Measurements from ENCODE around the gene MLXIPL.
A peak's percentile ranks its signal among the peaks of the same experiment; 100 is the strongest.
"Not testable (repeated sequence)": the region's sequence is repeated elsewhere in the genome, so short reads cannot be mapped to it uniquely, and the experiment has no call there.

Gene MLXIPL

GRCh38 chr7:73613954-73614735, 10.2 kb downstream of the MLXIPL start:
- peak; percentile 31 for DNase-seq

GRCh38 chr7:73612598-73613269, 11.6 kb downstream of the MLXIPL start:
- DNase-seq = no peak

GRCh38 chr7:73611017-73611555, 13.2 kb downstream of the MLXIPL start:
- DNase-seq = no peak

GRCh38 chr7:73610105-73610504, 14.2 kb downstream of the MLXIPL start:
- no peak for DNase-seq

- not testable (repeated sequence) for DNase-seq
These were observed 16.7 kb downstream of the MLXIPL start for GRCh38 chr7:73607692-73607983.

GRCh38 chr7:73606801-73607691, 17.3 kb downstream of the MLXIPL start:
- peak; percentile 74 for DNase-seq

- DNase-seq = no peak
These were observed 18.6 kb downstream of the MLXIPL start for GRCh38 chr7:73605601-73606220.

- DNase-seq = no peak
These were observed 21.3 kb downstream of the MLXIPL start for GRCh38 chr7:73602721-73603651.

- no peak for DNase-seq
These were observed 24.4 kb downstream of the MLXIPL start for GRCh38 chr7:73599916-73600315.

GRCh38 chr7:73599151-73599882, 25.0 kb downstream of the MLXIPL start:
- no peak for DNase-seq

- no peak for DNase-seq
These were observed 26.1 kb downstream of the MLXIPL start for GRCh38 chr7:73597978-73598782.

- no peak for DNase-seq
These were observed 27.9 kb downstream of the MLXIPL start for GRCh38 chr7:73596191-73597065.

- no peak for DNase-seq
These were observed 29.0 kb downstream of the MLXIPL start for GRCh38 chr7:73595358-73595757.

- no peak for DNase-seq
These were observed 30.9 kb downstream of the MLXIPL start for GRCh38 chr7:73593207-73594045.

- DNase-seq = no peak
These were observed 37.4 kb downstream of the MLXIPL start for GRCh38 chr7:73586911-73587310.

GRCh38 chr7:73585196-73585595, 39.1 kb downstream of the MLXIPL start:
- DNase-seq = no peak

- no peak for DNase-seq
These were observed 41.6 kb downstream of the MLXIPL start for GRCh38 chr7:73582664-73583202.

Measured in right kidney (tissue), 1 donor.